SIG-M5 treated with dmso at 0.1 percent for 504 hours (cell line): ENCODE data around the gene GH2.
"Not testable (repeated sequence)": the region's sequence is repeated elsewhere in the genome, so short reads cannot be mapped to it uniquely, and the experiment has no call there.

Source experiments
- DNase-seq: peaks from one replicate; lab custom pipeline; 2025; ENCODE audit not compliant: unreplicated experiment; lab: John Stamatoyannopoulos, UW

The GH2 gene

DNA sequence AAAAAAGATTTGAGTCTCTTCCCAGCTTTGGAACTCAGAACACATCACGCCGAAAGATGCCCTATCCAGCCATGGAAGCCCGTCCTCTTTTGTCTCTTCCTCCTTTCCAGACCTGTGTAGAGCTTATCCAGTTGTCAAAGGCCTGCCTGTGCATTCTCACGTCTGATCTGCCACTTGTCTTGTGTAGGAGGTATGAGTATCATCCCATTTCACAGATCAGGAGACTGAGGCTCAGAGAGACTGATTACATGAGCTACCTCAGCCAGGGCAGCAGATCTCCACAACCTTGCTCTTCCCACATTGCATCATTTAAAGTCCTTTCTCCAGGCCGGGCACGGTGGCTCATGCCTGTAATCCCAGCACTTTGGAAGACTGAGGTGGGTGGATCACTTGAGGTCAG lies 7.1 kb downstream of the GH2 start:
- DNase-seq, result not testable (repeated sequence)

GRCh38 chr17:63874061-63874626 lies 7.6 kb downstream of the GH2 start:
- DNase-seq, result not testable (repeated sequence)

DNA sequence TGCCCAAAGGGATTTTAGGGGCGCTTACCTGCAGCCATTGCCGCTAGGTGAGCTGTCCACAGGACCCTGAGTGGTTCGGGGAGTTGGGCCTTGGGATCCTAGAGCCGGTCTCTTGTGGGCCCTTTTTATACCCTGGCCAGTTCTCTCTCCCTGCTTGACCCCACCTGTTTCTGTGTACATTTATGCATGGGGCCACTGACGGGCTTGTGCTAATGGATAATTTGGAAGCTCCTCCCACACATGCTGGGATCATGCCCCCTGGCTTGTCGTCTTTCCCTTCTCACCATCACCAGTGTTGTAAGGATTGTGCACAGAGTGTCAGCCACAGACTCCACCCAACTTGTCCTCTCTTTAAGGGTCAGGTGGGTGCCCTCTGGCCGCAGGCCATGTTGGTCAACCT lies 8.2 kb downstream of the GH2 start, which contains the start of gene CSH2:
Gene CSH2 (minus strand): TSS at position 101 of the 400 bp plus-strand sequence. CDS start 63 bp downstream, at position 38.
- DNase-seq, result not testable (repeated sequence)

- not testable (repeated sequence) for DNase-seq
Observed at GRCh38 chr17:63871646-63872365, 9.9 kb downstream of the GH2 start.

GRCh38 chr17:63870292-63870665 lies 11.5 kb downstream of the GH2 start:
- not testable (repeated sequence) for DNase-seq

GRCh38 chr17:63869491-63870291 lies 12.1 kb downstream of the GH2 start:
- not testable (repeated sequence) for DNase-seq

DNA sequence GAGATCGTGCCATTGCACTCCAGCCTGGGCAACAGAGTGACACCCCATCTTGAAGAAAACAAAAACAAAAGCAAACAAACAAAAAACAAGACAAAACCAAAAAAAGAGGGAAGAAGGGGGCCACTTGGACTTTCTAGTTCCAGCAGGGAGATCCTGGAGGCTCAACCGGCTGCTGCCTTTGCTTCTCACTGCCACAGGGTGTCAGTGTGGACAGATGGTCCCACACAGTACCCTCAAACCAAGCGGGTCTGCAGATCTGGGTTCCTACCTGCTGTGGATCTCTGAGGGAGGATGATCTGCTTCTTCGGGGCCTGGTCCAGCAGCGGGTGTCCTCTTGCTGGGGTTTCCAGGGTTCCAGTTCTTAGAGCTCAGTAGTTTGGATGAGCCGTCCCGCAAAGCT lies 15.1 kb downstream of the GH2 start:
- DNase-seq, result not testable (repeated sequence)

DNA sequence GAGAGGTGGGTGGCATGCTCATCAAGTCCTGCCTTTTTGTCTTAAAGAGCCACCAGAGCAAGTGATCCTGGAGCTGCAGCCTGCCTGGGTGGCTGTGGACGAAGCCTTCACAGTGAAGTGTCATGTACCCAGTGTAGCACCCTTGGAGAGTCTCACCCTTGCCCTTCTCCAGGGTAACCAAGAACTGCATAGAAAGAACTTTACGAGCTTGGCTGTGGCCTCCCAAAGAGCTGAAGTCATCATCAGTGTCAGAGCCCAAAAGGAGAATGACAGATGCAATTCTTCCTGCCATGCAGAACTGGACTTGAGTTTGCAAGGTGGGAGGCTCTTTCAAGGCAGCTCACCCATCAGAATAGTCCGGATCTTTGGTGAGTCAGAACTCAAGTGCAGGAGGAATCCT lies 22.5 kb downstream of the GH2 start:
- DNase-seq, result no peak

GRCh38 chr17:63856425-63856824 lies 25.3 kb downstream of the GH2 start:
- DNase-seq, result not testable (repeated sequence)

- DNase-seq, result no peak
Observed at GRCh38 chr17:63855185-63855584, 26.6 kb downstream of the GH2 start.

DNA sequence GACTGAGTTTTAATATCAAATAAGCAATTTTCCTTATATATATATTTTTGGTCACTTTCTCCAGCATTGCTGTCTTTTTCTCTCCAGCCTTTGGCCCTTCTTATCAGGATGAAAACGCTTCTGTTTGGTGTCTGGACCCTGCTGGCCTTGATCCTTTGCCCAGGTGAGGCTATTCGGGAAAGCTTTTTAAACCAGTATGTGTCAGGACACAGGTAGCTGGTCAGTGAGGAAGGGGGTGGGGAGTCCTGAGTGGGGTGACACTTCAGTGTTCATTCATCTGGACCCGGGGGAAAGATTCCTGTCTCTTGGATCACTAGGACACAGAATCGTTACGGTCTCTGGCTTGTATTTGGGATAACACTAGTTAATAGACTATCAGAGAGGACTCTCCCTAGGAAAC lies 27.0 kb downstream of the GH2 start:
- no peak for DNase-seq

DNA sequence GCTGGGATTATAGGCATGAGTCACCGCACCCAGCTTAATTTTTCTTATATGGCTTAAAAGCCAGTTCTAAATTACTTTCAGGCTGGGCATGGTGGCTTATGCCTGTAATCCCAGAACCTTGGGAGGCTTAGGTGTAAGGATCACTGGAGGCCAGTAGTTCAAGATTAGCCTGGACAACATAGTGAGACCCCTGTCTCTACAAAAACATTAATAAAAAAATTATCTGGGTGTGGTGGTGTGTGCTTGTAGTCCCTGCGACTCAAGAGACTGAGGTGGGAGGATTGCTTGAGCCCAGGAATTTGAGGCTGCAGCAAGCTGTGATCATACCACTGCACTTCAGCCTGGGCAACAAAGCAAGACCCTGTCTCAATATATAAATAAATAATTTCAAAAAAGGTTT lies 28.5 kb downstream of the GH2 start:
- DNase-seq, result no peak

- no peak for DNase-seq
Observed at GRCh38 chr17:63850401-63850800, 31.3 kb downstream of the GH2 start.

GRCh38 chr17:63848834-63849689 lies 32.7 kb downstream of the GH2 start:
- DNase-seq, result peak; percentile 92

GRCh38 chr17:63847525-63848249 lies 34.1 kb downstream of the GH2 start:
- no peak for DNase-seq

GRCh38 chr17:63845509-63845908 lies 36.2 kb downstream of the GH2 start:
- DNase-seq, result no peak

- no peak for DNase-seq
Observed at GRCh38 chr17:63843910-63844677, 37.6 kb downstream of the GH2 start.

GRCh38 chr17:63843387-63843888 lies 38.3 kb downstream of the GH2 start:
- peak; percentile 68 for DNase-seq
